Endothelial cell of umbilical vein (primary cell): ENCODE measurements around the gene LRRC28. TPM values are rescaled to one million over a fixed set of nuclear protein-coding genes. Genes with fewer than 3 reads are reported as not detected.

Experiments
- BruUV-seq: library from RNA; stranded (reverse); fragments of 400-500 nt; replicated peaks from 2 replicates; lab custom pipeline; 2021; lab: Mats Ljungman, UMichigan
- CTCF ChIA-PET: fragments of 300-600, 350-600 bp; sonication (Branson Sonifier 250); formaldehyde crosslinking; loops from one replicate; lab custom pipeline; 2021; ENCODE audit warnings: antibody characterized with exemption, inconsistent platforms; lab: Charles Lee
- POLR2A ChIA-PET: fragments of 300-600, 350-600 bp; sonication (Branson Sonifier 250); formaldehyde crosslinking; loops from one replicate; lab custom pipeline; 2021; ENCODE audit warnings: antibody characterized with exemption, inconsistent platforms; lab: Charles Lee
- DNase-seq: peaks from one replicate; pipeline ENCODE4 v3.0.0-alpha.2; 2011; ENCODE audit warnings: low read depth, low spot score
- FAIRE-seq: peaks from 2 replicates; lab custom pipeline; 2011; peaks lifted over from hg19 to GRCh38; lab: Jason Lieb, UNC
- H2AFZ ChIP-seq: 2 replicates; pipeline ENCODE4 v1.6.0; 2012; ENCODE audit warnings: low read depth, low read length, control low read depth, inconsistent platforms
- H3K27ac ChIP-seq: 2 replicates; pipeline ENCODE4 v1.5.1; 2011; ENCODE audit warnings: low read depth, mild to moderate bottlenecking, control low read depth, low read length, moderate library complexity; ENCODE audit not compliant: insufficient read depth
- H3K27me3 ChIP-seq, 2 experiments: 2 replicates each; pipeline versions ENCODE4 v1.6.0 to v1.6.1; 2011; ENCODE audit warnings: low read length in 2 of 2, mixed read lengths in 1 of 2; ENCODE audit not compliant: control insufficient read depth in 2 of 2, insufficient read depth in 2 of 2
- H3K36me3 ChIP-seq, 2 experiments: 2 replicates in 1 of 2; 3 replicates in 1 of 2; pipeline ENCODE4 v1.5.1; 2011; ENCODE audit warnings: low read length in 2 of 2, mild to moderate bottlenecking in 1 of 2, moderate library complexity in 1 of 2; ENCODE audit not compliant: control insufficient read depth in 2 of 2, insufficient read depth in 2 of 2; ENCODE audit errors: extremely low read depth in 1 of 2
- H3K4me1 ChIP-seq: 3 replicates; pipeline ENCODE4 v1.5.1; 2011; ENCODE audit warnings: mild to moderate bottlenecking, low read length; ENCODE audit not compliant: control insufficient read depth, insufficient read depth; ENCODE audit errors: extremely low read depth
- H3K4me2 ChIP-seq: 2 replicates; pipeline ENCODE4 v1.6.1; 2011; ENCODE audit warnings: low read length, control low read depth, mixed read lengths; ENCODE audit not compliant: insufficient read depth
- H3K4me3 ChIP-seq, 3 experiments: fragments of 200-600 bp in 1 of 3; sonication (generic), shearing (Covaris generic) in 1 of 3; replicated peaks in 1 of 3; 2 replicates each; pipeline ENCODE4 v1.5.1; 2011 to 2016; ENCODE audit warnings: control low read depth in 3 of 3, low read length in 3 of 3, mild to moderate bottlenecking in 2 of 3, inconsistent platforms in 1 of 3, low read depth in 1 of 3, moderate library complexity in 1 of 3; ENCODE audit not compliant: insufficient read depth in 1 of 3
- H3K79me2 ChIP-seq: 2 replicates; pipeline ENCODE4 v1.6.0; 2012; ENCODE audit warnings: low read length, inconsistent platforms; ENCODE audit not compliant: control insufficient read depth, insufficient read depth
- H3K9ac ChIP-seq: replicated peaks from 2 replicates; pipeline ENCODE3; 2011; ENCODE audit warnings: low read length, control low read depth; ENCODE audit not compliant: insufficient read depth; ENCODE audit errors: extremely low read depth
- H3K9me1 ChIP-seq: replicated peaks from 3 replicates; pipeline ENCODE4 v1.6.0; 2011; ENCODE audit warnings: mild to moderate bottlenecking, low read length; ENCODE audit not compliant: control insufficient read depth, insufficient read depth; ENCODE audit errors: extremely low read depth
- H3K9me3 ChIP-seq: replicated peaks from 2 replicates; pipeline ENCODE4 v1.5.1; 2012; ENCODE audit warnings: low read length, inconsistent platforms; ENCODE audit not compliant: control insufficient read depth, insufficient read depth
- H4K20me1 ChIP-seq: replicated peaks from 2 replicates; pipeline ENCODE3; 2011; ENCODE audit warnings: mild to moderate bottlenecking, low read length; ENCODE audit not compliant: control insufficient read depth, insufficient read depth; ENCODE audit errors: extremely low read depth
- EZH2 ChIP-seq: IDR thresholded peaks from 2 replicates; pipeline ENCODE4 v1.6.1; 2012; ENCODE audit warnings: borderline replicate concordance, low read depth, mild to moderate bottlenecking, moderate library complexity, low read length, inconsistent platforms; ENCODE audit not compliant: severe bottlenecking
- FOS ChIP-seq: IDR thresholded peaks from 2 replicates; pipeline ENCODE4 v1.6.1; 2011; ENCODE audit warnings: mild to moderate bottlenecking, low read length, moderate library complexity, borderline replicate concordance; ENCODE audit not compliant: insufficient read depth
- GATA2 ChIP-seq: IDR thresholded peaks from 2 replicates; pipeline ENCODE4 v1.7.0; 2011; ENCODE audit warnings: low read depth, mild to moderate bottlenecking, moderate library complexity, mixed read lengths, low read length; ENCODE audit not compliant: insufficient read length, insufficient read depth
- JUN ChIP-seq: IDR thresholded peaks from 2 replicates; pipeline ENCODE4 v1.6.1; 2011; ENCODE audit warnings: borderline replicate concordance, low read depth; ENCODE audit not compliant: insufficient read length, insufficient read depth
- MAX ChIP-seq: IDR thresholded peaks from 2 replicates; pipeline ENCODE4 v1.6.1; 2011; ENCODE audit not compliant: insufficient read depth, insufficient read length
- MYC ChIP-seq: IDR thresholded peaks from one replicate; pipeline ENCODE4 v1.6.1; 2011; ENCODE audit warnings: mild to moderate bottlenecking, low read depth, low read length
- POLR2A ChIP-seq: IDR thresholded peaks from 2 replicates; pipeline ENCODE4 v1.6.1; 2012; ENCODE audit warnings: low read depth, mild to moderate bottlenecking, control low read depth, low read length
- POLR2AphosphoS5 ChIP-seq: IDR thresholded peaks from 2 replicates; pipeline ENCODE4 v1.6.1; 2012; ENCODE audit warnings: low read depth, mild to moderate bottlenecking, control low read depth, low read length, moderate library complexity; ENCODE audit not compliant: insufficient read depth
- dilution Hi-C: fragments of 300-500 bp; cut with MboI; formaldehyde crosslinking; loops from one replicate; pipeline ENCODE4 v1.15.0; 2019; ENCODE audit warnings: low sequenced_read_pairs; ENCODE audit not compliant: extremely low pct_ligation_motif_present
- intact Hi-C: fragments of 100-400 bp; cut with micrococcal nuclease; formaldehyde crosslinking; loops from one replicate; pipeline ENCODE4 v1.10.0; 2022
- polyA plus RNA-seq, 4 experiments: library from polyadenylated mRNA; depleted of rRNA in 3 of 4; stranded (reverse) in 3 of 4; unstranded in 1 of 4; fragments of >200 nt; gene quantifications; 2 replicates each; pipeline versions ENCODE4 v1.2.1 to v1.2.3, GENCODE V29; 2011 to 2012; ENCODE audit warnings: missing spikeins in 1 of 4
- total RNA-seq: library from RNA; stranded (reverse); gene quantifications from 2 replicates; pipeline ENCODE4 v1.2.3, GENCODE V29; 2021

LRRC28 gene
- total and polyA plus RNA-seq, 2 donors (not counting 3 experiments of a cell fraction or from before 2014, with no cell fraction given) = 19.6 to 26.7 TPM

- dilution Hi-C loops = no loop called here
These were observed 186.9 kb downstream of the LRRC28 start for GRCh38 chr15:99438224-99438585.

GRCh38 chr15:99438691-99439523, 187.6 kb downstream of the LRRC28 start:
- intact Hi-C loops (no loop called here), dilution Hi-C loops (no loop called here)
- no TSS peak for BruUV-seq
- CTCF ChIA-PET = interaction anchor here (0.7 to 1.6 kb wide), 3 partner anchors 16 to 73 kb away, joined by 3 read pairs; no protein-coding TSS in a partner anchor
- FAIRE-seq (no peak), DNase-seq (peak; percentile 24)
- no peak for TF ChIP-seq JUN
- no peak for TF ChIP-seq MYC
- TF ChIP-seq FOS = no peak
- TF ChIP-seq MAX = no peak
- no peak for TF ChIP-seq EZH2
- TF ChIP-seq GATA2 = no peak
- TF ChIP-seq POLR2A = no peak
- peak overlapping the region; percentile 13 for H3K9ac ChIP-seq
- no peaks in the 10 kb centered on the region for H3K9me1 ChIP-seq
- no peaks in the 10 kb centered on the region for H4K20me1 ChIP-seq
- no peaks in the 10 kb centered on the region for H3K9me3 ChIP-seq
- H3K79me2 ChIP-seq = no peaks in the 10 kb centered on the region
- H3K4me1 ChIP-seq = peaks cover 24% of the 10 kb centered on the region
- no peaks in the 10 kb centered on the region for H3K27me3 ChIP-seq
- peak overlapping the region; percentile 3 for H3K27ac ChIP-seq
- H3K36me3 ChIP-seq = no peaks in the 10 kb centered on the region
- H3K4me3 ChIP-seq = no peak overlapping the region
- H2AFZ ChIP-seq = peak overlapping the region; percentile 63
- no peak overlapping the region for H3K4me2 ChIP-seq
- POLR2A ChIA-PET = no interaction called here

More at GRCh38 chr15:99438224-99438585, 186.9 kb downstream of the LRRC28 start:
- Histone ChIP-seq H3K9me3 (no peaks in the 10 kb centered on the region), H3K79me2 (no peaks in the 10 kb centered on the region), H2AFZ (peak overlapping the region; percentile 63), H4K20me1 (no peaks in the 10 kb centered on the region), H3K4me3 (no peak overlapping the region), H3K4me2 (no peak overlapping the region), H3K27ac (no peak overlapping the region), H3K9ac (no peak overlapping the region), H3K9me1 (no peaks in the 10 kb centered on the region), H3K4me1 (peaks cover 24% of the 10 kb centered on the region), H3K36me3 (no peaks in the 10 kb centered on the region), H3K27me3 (no peaks in the 10 kb centered on the region)
- CTCF ChIA-PET = interaction anchor here (1.1 to 1.2 kb wide), 2 partner anchors 12 to 16 kb away, joined by 3 read pairs; no protein-coding TSS in a partner anchor
- no TSS peak for BruUV-seq
- POLR2A ChIA-PET = no interaction called here
- intact Hi-C loops = no loop called here
- TF ChIP-seq MAX (no peak), FOS (no peak), POLR2AphosphoS5 (no peak)
- FAIRE-seq = no peak
- no peak for DNase-seq
